ENCODE data around the gene KCNB1. TPM values are rescaled to one million over a fixed set of nuclear protein-coding genes. Genes with fewer than 3 reads are reported as not detected.
A peak's percentile ranks its signal among the peaks of the same experiment; 100 is the strongest.

KCNB1 gene
- total RNA-seq, 6 donors from 2014 or later = 0.40 to 2.2 (median 0.98) TPM

- Histone ChIP-seq H3K27me3 (no peaks in the 10 kb centered on the region), H3K9me3 (no peaks in the 10 kb centered on the region), H3K36me3 (no peaks in the 10 kb centered on the region), H3K4me3 (no peak overlapping the region), H3K27ac (no peak overlapping the region), H3K4me1 (no peaks in the 10 kb centered on the region)
- no peak for ATAC-seq (ENCODE audit: low FRiP score in 2 of 2)
- DNase-seq = peak in 1 of 2 donors; percentile 52
- WGBS, 2 donors = 63 to 74% methylated on average over 14 of the region's 14 CpGs
- no peak for TF ChIP-seq POLR2A (IDR thresholded peaks at IDR 0.05)
- no peak for TF ChIP-seq EP300 (IDR thresholded peaks at IDR 0.05)
- no peak for TF ChIP-seq POLR2AphosphoS5 (IDR thresholded peaks at IDR 0.05)
- no peak for TF ChIP-seq CTCF (IDR thresholded peaks at IDR 0.05)
These were observed 142.1 kb downstream of the KCNB1 start for GRCh38 chr20:49340161-49340966.

- Histone ChIP-seq H3K9me3 (no peaks in the 10 kb centered on the region), H3K27me3 (no peaks in the 10 kb centered on the region), H3K27ac (no peak overlapping the region), H3K4me1 (no peaks in the 10 kb centered on the region), H3K36me3 (no peaks in the 10 kb centered on the region), H3K4me3 (no peak overlapping the region)
- ATAC-seq (ENCODE audit: low FRiP score in 2 of 2) (no peak), DNase-seq (no peak)
- WGBS, 2 donors = 52 to 66% methylated on average over 9 of the region's 9 CpGs
- no peak for TF ChIP-seq CTCF (IDR thresholded peaks at IDR 0.05)
- TF ChIP-seq EP300 (IDR thresholded peaks at IDR 0.05) = no peak
- TF ChIP-seq POLR2AphosphoS5 (IDR thresholded peaks at IDR 0.05) = no peak
- no peak for TF ChIP-seq POLR2A (IDR thresholded peaks at IDR 0.05)
These were observed 143.3 kb downstream of the KCNB1 start for GRCh38 chr20:49339123-49339522.

- Histone ChIP-seq H3K4me3 (no peak overlapping the region), H3K9me3 (no peaks in the 10 kb centered on the region), H3K4me1 (no peaks in the 10 kb centered on the region), H3K36me3 (no peaks in the 10 kb centered on the region), H3K27ac (no peak overlapping the region), H3K27me3 (no peaks in the 10 kb centered on the region)
- 87 to 91% methylated on average over 11 of the region's 11 CpGs for WGBS, 2 donors
- ATAC-seq (ENCODE audit: low FRiP score in 2 of 2) (no peak), DNase-seq (no peak)
- TF ChIP-seq CTCF (IDR thresholded peaks at IDR 0.05) = no peak
- TF ChIP-seq POLR2AphosphoS5 (IDR thresholded peaks at IDR 0.05) = no peak
- no peak for TF ChIP-seq POLR2A (IDR thresholded peaks at IDR 0.05)
These were observed 144.4 kb downstream of the KCNB1 start for GRCh38 chr20:49338061-49338460.

GRCh38 chr20:49337357-49337756, 145.1 kb downstream of the KCNB1 start:
- no peak for ATAC-seq (ENCODE audit: low FRiP score in 2 of 2)
- TF ChIP-seq CTCF (IDR thresholded peaks at IDR 0.05) = no peak
- TF ChIP-seq POLR2AphosphoS5 (IDR thresholded peaks at IDR 0.05) = no peak
- TF ChIP-seq EP300 (IDR thresholded peaks at IDR 0.05) = no peak
- TF ChIP-seq POLR2A (IDR thresholded peaks at IDR 0.05) = no peak

GRCh38 chr20:49336786-49337185, 145.7 kb downstream of the KCNB1 start:
- H3K4me3 ChIP-seq = no peak overlapping the region
- WGBS, 2 donors = 71 to 89% methylated on average over 7 of the region's 7 CpGs
- DNase-seq (no peak), ATAC-seq (ENCODE audit: low FRiP score in 2 of 2) (no peak)
- H3K9me3 ChIP-seq = no peaks in the 10 kb centered on the region
- no peaks in the 10 kb centered on the region for H3K36me3 ChIP-seq
- H3K27me3 ChIP-seq = no peaks in the 10 kb centered on the region
- H3K27ac ChIP-seq = no peak overlapping the region
- H3K4me1 ChIP-seq = no peaks in the 10 kb centered on the region
- TF ChIP-seq POLR2A (IDR thresholded peaks at IDR 0.05) = no peak
- TF ChIP-seq POLR2AphosphoS5 (IDR thresholded peaks at IDR 0.05) = no peak
- no peak for TF ChIP-seq EP300 (IDR thresholded peaks at IDR 0.05)
- no peak for TF ChIP-seq CTCF (IDR thresholded peaks at IDR 0.05)

More at GRCh38 chr20:49337357-49337756, 145.1 kb downstream of the KCNB1 start:
- no peak overlapping the region for H3K27ac ChIP-seq
- 72 to 76% methylated on average over 7 of the region's 7 CpGs for WGBS, 2 donors
- H3K36me3 ChIP-seq = no peaks in the 10 kb centered on the region
- H3K27me3 ChIP-seq = no peaks in the 10 kb centered on the region
- DNase-seq = no peak
- H3K9me3 ChIP-seq = no peaks in the 10 kb centered on the region
- H3K4me3 ChIP-seq = no peak overlapping the region
- H3K4me1 ChIP-seq = no peaks in the 10 kb centered on the region

Data from upper lobe of left lung (tissue), 6 donors.